Stimulated activated CD4-positive, alpha-beta T cell treated with anti-CD3 and anti-CD28 coated beads, TNF-alpha, amount 100 ng/mL, for 48 hours (primary cell): ENCODE results near the gene ZNF260.

Experiments used
- DNase-seq, 3 donors: peaks; one replicate each; pipeline ENCODE4 v3.0.0-alpha.2; 2020; ENCODE audit warnings: low read depth in 3 of 3

ZNF260 gene

GRCh38 chr19:36489920-36490415 is 38.1 kb downstream of the ZNF260 start:
- peak in 2 of 3 donors; percentile 39 to 59 for DNase-seq

- DNase-seq = peak; percentile 78 to 96 (median 84)
Measured at GRCh38 chr19:36489118-36489919, 38.8 kb downstream of the ZNF260 start, which contains the start of gene ZNF566. Gene ZNF566, minus strand, starts transcription at chr19:36489561. Its CDS starts 13,004 bp downstream, at chr19:36476557.

- peak in 2 of 3 donors; percentile 35 to 42 for DNase-seq
Measured at GRCh38 chr19:36488846-36489117, 39.3 kb downstream of the ZNF260 start.

- DNase-seq = no peak
Measured at GRCh38 chr19:36488118-36488845, 39.8 kb downstream of the ZNF260 start.

- no peak for DNase-seq
Measured at GRCh38 chr19:36483653-36484052, 44.4 kb downstream of the ZNF260 start.

GRCh38 chr19:36482876-36483275 is 45.2 kb downstream of the ZNF260 start:
- DNase-seq = no peak
